Measurements from ENCODE around the gene GNAI2.
"Not testable (repeated sequence)": the region's sequence is repeated elsewhere in the genome, so short reads cannot be mapped to it uniquely, and the experiment has no call there.

The GNAI2 gene

GRCh38 chr3:50279255-50280016 is 43.4 kb downstream of the GNAI2 start:
- no peak for DNase-seq

GRCh38 chr3:50284121-50284520 is 48.1 kb downstream of the GNAI2 start:
- DNase-seq: not testable (repeated sequence)

GRCh38 chr3:50286322-50287227 is 50.6 kb downstream of the GNAI2 start:
- no peak for DNase-seq

GRCh38 chr3:50287262-50287661 is 51.3 kb downstream of the GNAI2 start:
- DNase-seq: no peak

- DNase-seq: no peak
Measured at GRCh38 chr3:50288387-50289007, 52.5 kb downstream of the GNAI2 start.

- no peak for DNase-seq
Measured at GRCh38 chr3:50289130-50289529, 53.1 kb downstream of the GNAI2 start.

- DNase-seq: no peak
Measured at GRCh38 chr3:50290161-50290641, 54.2 kb downstream of the GNAI2 start.

GRCh38 chr3:50292159-50293078 is 56.4 kb downstream of the GNAI2 start, which contains the start of gene IFRD2:
Gene IFRD2 (minus strand): TSS chr3:50292429. CDS start chr3:50292274, 155 bp downstream.
- peak; percentile 99 for DNase-seq

GRCh38 chr3:50293079-50293801 is 57.2 kb downstream of the GNAI2 start:
- DNase-seq: no peak

GRCh38 chr3:50294089-50294488 is 58.1 kb downstream of the GNAI2 start:
- DNase-seq: no peak

GRCh38 chr3:50294492-50295403 is 58.7 kb downstream of the GNAI2 start:
- DNase-seq: no peak

GRCh38 chr3:50295553-50296431 is 59.8 kb downstream of the GNAI2 start:
- no peak for DNase-seq

GRCh38 chr3:50296721-50297383 is 60.8 kb downstream of the GNAI2 start:
- DNase-seq: no peak

GRCh38 chr3:50297384-50297775 is 61.4 kb downstream of the GNAI2 start:
- no peak for DNase-seq

GRCh38 chr3:50297896-50298725 is 62.1 kb downstream of the GNAI2 start:
- no peak for DNase-seq

- peak; percentile 99 for DNase-seq
Measured at GRCh38 chr3:50298836-50299637, 63.0 kb downstream of the GNAI2 start, which contains the start of the genes HYAL3 and NAA80. Gene HYAL3 (minus strand): TSS chr3:50299405. CDS start chr3:50295602, 3,803 bp downstream. Gene NAA80 (minus strand): TSS chr3:50299405. CDS start chr3:50297463, 1,942 bp downstream.

GRCh38 chr3:50299638-50299928 is 63.6 kb downstream of the GNAI2 start:
- DNase-seq: no peak
